Activated naive CD4-positive, alpha-beta T cell treated with anti-CD3 and anti-CD28 coated beads for 36 hours (primary cell): Measurements from ENCODE around the gene STAM. TPM values are rescaled to one million over a fixed set of nuclear protein-coding genes. Genes with fewer than 3 reads are reported as not detected.
A peak's percentile ranks its signal among the peaks of the same experiment; 100 is the strongest.

Source experiments
- CTCF ChIA-PET: fragments of 350-600 bp; sonication (Branson Sonifier 250); formaldehyde crosslinking; loops from one replicate; lab custom pipeline; 2021; ENCODE audit warnings: antibody characterized with exemption; lab: Charles Lee
- DNase-seq: peaks from one replicate; pipeline ENCODE4 v3.0.0-alpha.2; 2020
- H3K27ac Mint-ChIP-seq: one replicate; pipeline ENCODE4 v1.8.0; 2021; ENCODE audit warnings: mild to moderate bottlenecking, mixed read lengths
- H3K27me3 Mint-ChIP-seq: one replicate; pipeline ENCODE4 v1.8.0; 2021; ENCODE audit warnings: low read depth, mixed read lengths
- H3K36me3 Mint-ChIP-seq: one replicate; pipeline ENCODE4 v1.8.0; 2021; ENCODE audit warnings: low read depth, mixed read lengths
- H3K4me1 Mint-ChIP-seq: one replicate; pipeline ENCODE4 v1.8.0; 2021; ENCODE audit warnings: low read depth, mixed read lengths
- H3K4me3 Mint-ChIP-seq: one replicate; pipeline ENCODE4 v1.8.0; 2021; ENCODE audit warnings: mild to moderate bottlenecking, moderate library complexity, mixed read lengths
- H3K9me3 Mint-ChIP-seq: one replicate; pipeline ENCODE4 v1.8.0; 2021; ENCODE audit warnings: mixed read lengths
- intact Hi-C: fragments of 100-400 bp; cut with micrococcal nuclease; formaldehyde crosslinking; loops from one replicate; pipeline ENCODE4 v1.15.1; 2023
- total RNA-seq, 2 experiments: library from RNA; stranded (reverse); gene quantifications; one replicate each; pipeline ENCODE4 v1.2.3, GENCODE V29; 2021

Gene STAM
- total RNA-seq, 2 experiments from 2014 or later, result 16.3 to 16.6 TPM

DNA sequence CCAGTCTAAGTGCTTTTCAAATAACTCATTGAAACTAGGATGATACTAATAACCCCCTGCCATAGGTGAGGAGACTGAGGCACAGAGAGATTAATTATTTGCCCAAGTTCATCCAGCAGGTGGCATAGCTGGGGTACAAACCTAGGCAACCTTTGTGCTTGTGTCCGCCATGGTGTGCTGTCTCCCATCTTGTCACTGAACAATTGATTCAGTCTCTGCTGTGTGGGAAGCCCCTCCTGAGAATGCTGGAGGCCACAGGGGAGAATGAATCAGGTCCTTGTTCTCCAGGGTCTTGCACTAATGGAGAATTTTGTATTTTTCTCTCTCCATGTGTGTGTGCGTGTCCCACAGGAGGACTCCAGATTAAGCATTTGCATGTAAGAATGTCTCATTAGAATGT, 92.3 kb downstream of the STAM start:
- H3K4me1 Mint-ChIP-seq, result peaks cover 2% of the 10 kb centered on the region
- DNase-seq, result no peak
- H3K27me3 Mint-ChIP-seq, result no peaks in the 10 kb centered on the region
- no peaks in the 10 kb centered on the region for H3K9me3 Mint-ChIP-seq
- intact Hi-C loops, result loop anchor here (2.0 to 5.0 kb wide), 2 partner anchors 481 to 503 kb away; no protein-coding TSS in a partner anchor
- H3K27ac Mint-ChIP-seq, result no peak overlapping the region
- no peaks in the 10 kb centered on the region for H3K36me3 Mint-ChIP-seq
- H3K4me3 Mint-ChIP-seq, result no peak overlapping the region
- CTCF ChIA-PET, result interaction anchor here (0.8 to 2.4 kb wide), 5 partner anchors 8 to 140 kb away, joined by 3 to 7 read pairs (median 4); no protein-coding TSS in a partner anchor

DNA sequence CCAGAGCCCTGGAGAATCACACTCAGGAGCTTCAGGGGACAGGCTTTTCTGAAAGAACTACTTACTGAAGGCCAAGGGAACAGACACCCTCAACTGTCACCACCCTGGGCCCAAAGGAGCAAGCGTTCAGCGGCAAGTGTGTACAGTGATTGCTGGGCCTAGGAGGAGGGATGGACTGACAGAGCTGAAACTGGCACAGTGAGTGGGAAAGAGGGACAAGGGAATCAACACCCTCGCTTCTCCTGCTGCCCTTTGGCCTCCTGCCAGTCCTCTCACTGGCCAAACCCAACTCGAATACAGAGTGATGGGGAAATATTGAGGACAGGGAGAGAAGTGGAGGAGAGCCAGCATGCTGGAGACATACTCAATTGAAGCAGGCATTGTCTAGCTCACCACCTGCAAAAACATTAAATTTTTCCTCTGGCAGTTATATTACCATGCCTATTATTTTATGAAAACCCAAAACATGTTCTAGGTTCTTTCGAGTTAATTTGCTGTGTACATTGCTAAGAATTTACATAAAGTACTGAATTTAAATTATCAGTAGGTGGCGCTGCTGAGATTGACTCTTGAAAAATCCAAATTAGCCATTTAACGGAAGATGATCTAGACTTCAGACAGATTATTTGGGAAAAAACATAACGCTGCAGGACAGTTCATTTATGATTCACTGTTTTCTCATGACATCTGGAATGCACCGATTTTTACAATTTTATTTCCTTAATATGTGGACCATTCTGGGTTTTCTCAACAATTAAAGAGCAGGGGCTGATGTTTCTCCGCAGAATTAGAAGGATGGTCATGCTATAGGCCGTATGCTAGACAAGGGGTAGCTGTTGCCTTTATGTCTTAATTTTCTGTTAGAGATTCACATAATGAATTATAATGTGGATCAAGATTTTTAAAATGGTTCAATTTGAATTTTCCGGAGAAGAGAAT, 93.3 kb downstream of the STAM start:
- no peaks in the 10 kb centered on the region for H3K36me3 Mint-ChIP-seq
- no peaks in the 10 kb centered on the region for H3K9me3 Mint-ChIP-seq
- DNase-seq, result no peak
- no peaks in the 10 kb centered on the region for H3K27me3 Mint-ChIP-seq
- no peak overlapping the region for H3K4me3 Mint-ChIP-seq
- H3K27ac Mint-ChIP-seq, result no peak overlapping the region
- intact Hi-C loops, result loop anchor here (1.0 to 5.0 kb wide), 3 partner anchors 367 to 502 kb away; no protein-coding TSS in a partner anchor
- CTCF ChIA-PET, result interaction anchor here (0.5 to 2.4 kb wide), 13 partner anchors 7 to 910 kb away, joined by 3 to 7 read pairs (median 4); no protein-coding TSS in a partner anchor
- H3K4me1 Mint-ChIP-seq, result peaks cover 2% of the 10 kb centered on the region

DNA sequence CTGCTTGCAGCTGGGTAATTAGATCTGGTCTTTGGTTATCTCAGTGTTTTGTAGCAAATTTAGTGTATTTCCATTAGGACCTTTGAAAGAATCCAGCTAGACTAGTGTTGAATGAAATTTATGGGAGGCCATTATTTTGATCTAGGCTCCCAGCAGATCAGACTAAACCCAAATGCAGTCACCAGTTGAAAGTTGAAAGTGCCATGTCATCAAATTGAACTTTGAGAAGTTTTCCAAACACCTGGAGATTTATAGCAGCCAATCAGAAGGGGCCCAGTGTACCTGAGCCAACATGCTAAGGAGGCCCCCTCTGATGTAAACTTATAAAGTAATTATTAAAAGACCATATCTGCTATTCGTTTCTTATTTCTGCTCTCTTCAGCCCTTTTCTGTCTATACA, 96.7 kb downstream of the STAM start:
- Mint-ChIP-seq H3K27me3 (no peaks in the 10 kb centered on the region), H3K36me3 (no peaks in the 10 kb centered on the region), H3K4me1 (peaks cover 10% of the 10 kb centered on the region), H3K27ac (no peak overlapping the region), H3K9me3 (no peaks in the 10 kb centered on the region), H3K4me3 (no peak overlapping the region)
- DNase-seq, result no peak
- intact Hi-C loops, result loop anchor here (10.0 kb wide), 1 partner anchor 896 kb away; no protein-coding TSS in a partner anchor
- CTCF ChIA-PET, result no interaction called here

DNA sequence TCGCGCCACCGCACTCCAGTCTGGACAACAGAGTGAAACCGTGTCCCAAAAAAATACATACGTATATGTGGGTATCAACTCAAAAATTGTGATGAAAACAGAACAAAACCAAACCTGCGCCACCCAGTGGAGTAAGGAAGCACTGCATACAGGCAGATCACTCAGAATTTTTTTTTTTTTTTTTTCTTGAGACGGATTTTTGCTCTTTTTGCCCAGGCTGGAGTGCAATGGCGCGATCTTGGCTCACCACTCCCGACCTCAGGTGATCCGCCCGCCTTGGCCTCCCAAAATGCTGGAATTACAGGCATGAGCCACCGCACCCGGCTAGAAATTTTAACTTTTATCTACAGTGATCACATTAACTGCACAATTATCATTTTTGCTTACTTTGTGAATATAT, 99.0 kb downstream of the STAM start:
- H3K27me3 Mint-ChIP-seq, result no peaks in the 10 kb centered on the region
- intact Hi-C loops, result loop anchor here (1.0 to 10.0 kb wide), 5 partner anchors 126 to 898 kb away; partner anchors contain the start of gene HACD1
- no peaks in the 10 kb centered on the region for H3K9me3 Mint-ChIP-seq
- CTCF ChIA-PET, result interaction anchor here (0.6 to 1.5 kb wide), 8 partner anchors 125 to 1881 kb away, joined by 3 to 8 read pairs (median 3); partner anchors contain the start of gene HACD1
- peaks cover 8% of the 10 kb centered on the region for H3K4me1 Mint-ChIP-seq
- H3K27ac Mint-ChIP-seq, result no peak overlapping the region
- peak; percentile 83 for DNase-seq
- no peak overlapping the region for H3K4me3 Mint-ChIP-seq
- no peaks in the 10 kb centered on the region for H3K36me3 Mint-ChIP-seq

DNA sequence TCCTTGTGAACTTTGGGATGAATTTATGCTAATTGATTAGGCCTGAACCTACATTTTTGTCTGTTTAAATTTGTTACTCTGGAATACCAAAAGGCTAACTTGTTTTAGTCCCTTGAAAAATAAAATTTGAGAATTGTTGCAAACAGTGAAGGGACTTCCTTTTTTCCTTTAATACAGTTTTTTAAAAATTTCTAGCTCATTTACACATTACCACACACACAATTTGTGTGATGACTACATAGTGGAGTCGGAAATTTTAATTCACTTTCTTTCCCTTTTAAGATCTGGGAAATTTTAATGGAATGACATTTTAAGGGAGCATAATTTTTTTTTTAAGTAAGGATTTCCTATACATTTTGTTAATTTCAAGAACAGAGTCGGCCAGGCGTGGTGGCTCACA, 99.5 kb downstream of the STAM start:
- Mint-ChIP-seq H3K4me1 (peaks cover 8% of the 10 kb centered on the region), H3K27ac (no peak overlapping the region), H3K4me3 (no peak overlapping the region), H3K9me3 (no peaks in the 10 kb centered on the region), H3K27me3 (no peaks in the 10 kb centered on the region), H3K36me3 (no peaks in the 10 kb centered on the region)
- intact Hi-C loops, result loop anchor here (1.0 to 10.0 kb wide), 5 partner anchors 126 to 899 kb away; partner anchors contain the start of gene HACD1
- CTCF ChIA-PET, result interaction anchor here (0.7 to 1.2 kb wide), 2 partner anchors 137 to 1881 kb away, joined by 3 to 5 read pairs; no protein-coding TSS in a partner anchor
- no peak for DNase-seq

DNA sequence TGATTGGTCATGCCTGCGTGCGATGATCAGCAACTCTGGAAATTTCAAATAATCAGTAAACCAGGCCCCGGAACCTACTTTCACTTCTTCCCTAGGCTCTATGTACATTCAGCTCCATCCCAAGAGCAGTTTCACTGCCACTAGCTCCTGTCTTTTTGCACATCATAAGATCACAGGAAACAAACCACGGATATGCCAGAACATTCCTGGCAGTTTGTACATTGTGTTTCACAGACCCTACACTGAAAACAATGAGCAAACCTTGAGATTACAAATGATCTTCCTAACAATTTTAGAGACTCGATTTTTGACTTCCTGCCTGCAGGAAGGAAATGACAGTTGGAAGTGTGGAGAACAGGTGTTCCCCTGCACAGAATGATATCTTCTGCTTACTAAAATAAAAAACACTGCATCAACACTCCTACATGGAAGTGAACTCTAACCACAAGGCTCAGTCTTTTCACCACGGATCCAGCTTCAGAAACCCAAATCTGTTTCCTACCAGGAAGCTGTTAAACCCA, 100.5 kb downstream of the STAM start:
- no peak for DNase-seq
- Mint-ChIP-seq H3K4me3 (no peak overlapping the region), H3K36me3 (no peaks in the 10 kb centered on the region), H3K27me3 (no peaks in the 10 kb centered on the region), H3K4me1 (peaks cover 8% of the 10 kb centered on the region), H3K27ac (no peak overlapping the region), H3K9me3 (no peaks in the 10 kb centered on the region)
- CTCF ChIA-PET, result interaction anchor here (1.0 to 1.2 kb wide), 3 partner anchors 9 to 138 kb away, joined by 5 to 6 read pairs (median 6); no protein-coding TSS in a partner anchor
- intact Hi-C loops, result loop anchor here (10.0 kb wide), 1 partner anchor 900 kb away; no protein-coding TSS in a partner anchor

DNA sequence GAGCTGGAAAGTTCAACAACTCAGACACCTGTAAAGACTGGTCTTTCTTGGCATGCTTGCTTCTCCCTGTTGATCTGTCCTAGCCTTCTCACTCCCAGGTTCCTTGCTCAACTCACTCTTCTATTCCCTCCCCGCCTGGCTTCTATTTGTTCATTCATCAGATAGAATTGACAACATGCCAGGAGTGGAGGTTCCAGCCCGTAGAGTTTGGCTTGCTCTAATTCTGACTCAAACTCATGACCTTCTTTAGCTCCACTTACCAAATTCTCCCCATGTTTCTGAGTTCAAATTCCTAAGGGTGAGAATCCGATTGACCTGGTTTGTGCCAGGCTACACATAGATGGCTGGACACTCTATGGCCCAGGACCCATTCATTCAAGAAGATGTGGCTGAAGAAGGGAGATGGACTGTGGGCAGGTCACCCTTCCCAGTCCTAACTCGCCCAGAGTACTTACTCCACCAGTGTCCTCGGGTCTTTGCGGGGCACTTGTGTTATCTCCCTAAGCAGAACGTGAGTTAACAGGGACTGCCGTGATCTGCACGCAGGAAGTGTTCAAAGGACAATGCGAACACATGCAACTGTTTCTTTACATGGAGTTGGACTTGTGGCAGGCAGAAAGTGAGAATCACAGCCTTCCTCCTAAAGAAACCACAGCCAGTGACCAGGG, 104.1 kb downstream of the STAM start:
- CTCF ChIA-PET, result interaction anchor here (0.8 kb wide), 1 partner anchor 50 kb away, joined by 3 read pairs; no protein-coding TSS in a partner anchor
- H3K4me1 Mint-ChIP-seq, result peaks cover 5% of the 10 kb centered on the region
- H3K27ac Mint-ChIP-seq, result no peak overlapping the region
- no peaks in the 10 kb centered on the region for H3K36me3 Mint-ChIP-seq
- H3K27me3 Mint-ChIP-seq, result no peaks in the 10 kb centered on the region
- H3K9me3 Mint-ChIP-seq, result no peaks in the 10 kb centered on the region
- intact Hi-C loops, result loop anchor here (10.0 kb wide), 1 partner anchor 903 kb away; no protein-coding TSS in a partner anchor
- H3K4me3 Mint-ChIP-seq, result no peak overlapping the region
- no peak for DNase-seq

DNA sequence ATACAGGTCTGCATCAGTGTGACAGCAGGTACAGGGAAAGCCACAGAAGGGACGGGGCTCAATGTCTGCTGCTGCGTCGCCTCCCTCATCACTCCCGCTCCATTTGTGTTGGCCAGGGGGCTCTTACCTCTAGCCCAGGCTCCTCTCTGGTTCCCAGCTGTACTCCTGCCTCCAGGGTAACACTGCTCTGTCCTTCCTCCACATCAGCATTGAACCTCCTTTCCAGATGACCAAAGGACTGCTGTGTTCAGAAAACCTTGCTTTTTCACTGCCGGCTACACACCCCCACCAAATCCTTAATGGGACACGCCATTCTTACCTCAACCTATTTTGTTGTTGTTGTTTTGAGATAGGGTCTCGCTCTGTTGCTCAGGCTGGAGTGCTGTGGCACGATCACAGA, 105.9 kb downstream of the STAM start:
- CTCF ChIA-PET, result no interaction called here
- intact Hi-C loops, result loop anchor here (10.0 kb wide), 1 partner anchor 905 kb away; no protein-coding TSS in a partner anchor
- Mint-ChIP-seq H3K27ac (no peak overlapping the region), H3K4me1 (no peaks in the 10 kb centered on the region), H3K4me3 (no peak overlapping the region), H3K36me3 (no peaks in the 10 kb centered on the region), H3K9me3 (no peaks in the 10 kb centered on the region), H3K27me3 (no peaks in the 10 kb centered on the region)
- DNase-seq, result no peak

DNA sequence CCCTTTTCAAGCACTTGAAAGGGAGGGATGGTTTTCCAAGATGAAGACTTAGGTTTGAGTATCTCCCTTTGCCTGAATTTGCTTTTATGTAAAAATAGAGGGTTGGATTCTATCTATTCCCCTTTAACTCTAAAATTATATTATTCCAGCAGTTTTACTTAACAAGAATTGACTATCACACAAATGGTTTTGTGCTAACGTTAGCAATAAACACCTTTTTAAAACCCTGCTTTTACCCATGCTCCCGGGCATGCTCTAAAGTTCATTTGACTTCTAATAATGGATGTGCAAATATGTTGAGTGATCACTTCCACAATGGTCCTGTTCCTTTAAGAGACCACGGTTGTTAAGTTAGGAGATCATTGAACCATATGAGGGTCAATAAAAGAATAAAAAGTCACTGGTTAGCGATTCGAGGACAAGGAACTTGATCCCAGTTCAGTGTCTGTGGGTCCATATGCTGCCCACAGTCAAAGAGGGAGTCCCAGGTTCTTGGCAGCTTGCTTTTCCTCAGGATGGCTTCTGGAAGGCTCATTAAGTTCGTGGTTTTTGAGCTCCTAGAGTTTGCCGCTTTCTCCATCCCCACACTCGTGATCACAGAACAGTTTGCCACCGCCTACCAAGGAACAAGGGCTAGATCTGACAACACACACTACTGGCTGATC, 108.0 kb downstream of the STAM start, which contains the start of gene TMEM236:
Gene TMEM236, plus strand, starts transcription at position 421 of the 665 bp plus-strand sequence. Its CDS starts 95 bp downstream, at position 516.
- no peak within 1 kb of the TSS for H3K4me3 Mint-ChIP-seq
- CTCF ChIA-PET, result interaction anchor here (1.3 kb wide), 1 partner anchor 14 kb away, joined by 4 read pairs; no protein-coding TSS in a partner anchor
- H3K27me3 Mint-ChIP-seq, result no peaks in the 10 kb centered on the region
- no peaks in the 10 kb centered on the region for H3K9me3 Mint-ChIP-seq
- no peaks in the 10 kb centered on the region for H3K4me1 Mint-ChIP-seq
- no peak within 1 kb of the TSS for H3K27ac Mint-ChIP-seq
- DNase-seq, result no peak
- H3K36me3 Mint-ChIP-seq, result no peaks in the 10 kb centered on the region
- intact Hi-C loops, result no loop called here

DNA sequence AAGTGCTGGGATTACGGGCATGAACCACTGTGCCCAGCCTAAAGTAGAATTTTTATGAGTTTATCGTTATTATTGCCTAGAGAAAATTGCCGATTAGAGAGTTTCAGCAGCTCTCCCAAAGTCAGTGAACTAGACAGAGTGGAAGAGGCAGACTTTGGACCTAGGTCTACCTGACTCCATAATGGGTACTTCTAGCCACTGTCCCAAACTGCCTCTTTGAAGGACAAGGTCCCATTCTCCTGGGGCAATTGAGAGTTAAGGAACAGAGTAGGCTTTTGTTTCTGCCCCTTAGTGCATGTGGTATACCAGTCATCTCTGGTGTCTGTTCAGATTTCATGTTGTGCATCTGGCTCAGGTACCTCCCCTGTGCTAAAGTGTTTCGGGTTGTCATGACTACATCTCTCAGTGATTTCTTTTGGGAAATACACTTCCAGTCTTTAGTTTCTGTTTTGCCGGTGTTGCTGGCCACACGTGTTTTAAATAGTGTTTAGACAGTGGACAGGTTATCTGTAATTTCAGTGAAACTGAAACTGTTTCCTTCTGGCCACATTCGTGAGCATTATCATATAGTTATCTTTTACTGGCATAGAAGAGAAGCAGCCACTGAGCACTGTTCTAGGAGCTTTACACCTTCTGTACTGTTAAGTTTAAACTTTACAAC, 112.7 kb downstream of the STAM start:
- H3K4me3 Mint-ChIP-seq, result no peak overlapping the region
- H3K9me3 Mint-ChIP-seq, result no peaks in the 10 kb centered on the region
- H3K36me3 Mint-ChIP-seq, result no peaks in the 10 kb centered on the region
- no peaks in the 10 kb centered on the region for H3K27me3 Mint-ChIP-seq
- no peak for DNase-seq
- intact Hi-C loops, result no loop called here
- CTCF ChIA-PET, result no interaction called here
- no peaks in the 10 kb centered on the region for H3K4me1 Mint-ChIP-seq
- H3K27ac Mint-ChIP-seq, result no peak overlapping the region

DNA sequence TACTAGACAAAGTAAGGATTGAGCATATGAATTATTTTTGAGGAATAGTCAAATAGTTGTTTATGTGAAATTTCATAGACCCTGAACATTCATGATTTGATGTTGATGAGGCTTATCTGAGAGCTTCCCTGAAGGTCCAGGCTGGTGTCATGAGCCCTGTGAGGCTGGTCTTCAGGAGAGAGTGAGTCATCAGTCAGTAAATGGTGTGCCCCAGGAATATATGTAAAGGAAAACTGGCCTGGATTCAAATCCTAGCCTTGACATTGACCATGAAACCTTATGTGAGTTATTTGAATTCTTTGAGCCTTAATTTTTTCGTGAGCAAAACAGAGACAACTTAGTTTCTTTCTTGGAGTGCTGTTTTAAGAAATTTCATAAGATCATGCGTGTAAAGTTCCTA, 114.2 kb downstream of the STAM start:
- no peak overlapping the region for H3K4me3 Mint-ChIP-seq
- H3K4me1 Mint-ChIP-seq, result no peaks in the 10 kb centered on the region
- CTCF ChIA-PET, result no interaction called here
- intact Hi-C loops, result no loop called here
- no peaks in the 10 kb centered on the region for H3K9me3 Mint-ChIP-seq
- H3K36me3 Mint-ChIP-seq, result no peaks in the 10 kb centered on the region
- H3K27ac Mint-ChIP-seq, result no peak overlapping the region
- no peak for DNase-seq
- H3K27me3 Mint-ChIP-seq, result no peaks in the 10 kb centered on the region
